ENCODE data around the gene IFNG-AS1.

Gene IFNG-AS1

DNA sequence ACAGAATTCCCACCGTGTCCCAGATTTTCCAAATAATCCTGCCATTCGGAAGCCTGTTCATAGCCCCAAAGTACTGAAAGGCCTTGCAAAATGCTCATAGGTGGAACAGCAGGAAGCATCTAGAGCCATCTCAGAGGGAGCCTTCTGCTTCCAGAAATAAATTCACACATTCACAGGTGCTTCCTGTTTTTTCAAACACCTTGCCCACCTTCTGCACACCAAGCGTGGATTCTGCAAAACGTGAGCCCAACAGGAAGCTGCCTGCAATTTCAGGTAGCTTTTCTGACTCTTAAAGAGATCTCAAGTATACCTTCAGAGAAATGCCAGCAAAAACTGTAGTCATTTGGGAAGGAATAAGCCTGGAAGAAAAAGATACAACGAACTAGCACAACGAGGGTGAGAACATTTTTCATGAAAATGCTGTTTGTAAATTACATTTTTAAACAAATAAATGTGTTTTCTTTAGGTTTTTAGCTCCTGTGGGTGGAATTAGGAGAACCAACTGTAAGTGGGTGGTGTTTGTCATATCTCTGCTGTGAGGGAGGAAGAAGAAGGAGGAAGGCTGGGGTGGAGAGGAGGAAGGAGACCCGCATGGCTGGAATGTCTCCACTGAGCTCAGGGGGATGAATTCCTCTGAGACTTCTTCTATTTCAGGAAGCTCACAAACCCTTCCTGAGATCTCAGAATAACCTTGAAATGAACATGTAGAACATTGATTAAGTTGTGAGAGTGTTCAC is at the start of gene IFNG-AS1:
Gene IFNG-AS1 (plus strand): TSS at position 264 of the 737 bp plus-strand sequence.
- DNase-seq (ENCODE audit: low read depth): no peak

- no peak for DNase-seq (ENCODE audit: low read depth)
These were observed 49.6 kb upstream of the IFNG-AS1 start for GRCh38 chr12:67939611-67940010.

GRCh38 chr12:67940780-67941243 is 48.4 kb upstream of the IFNG-AS1 start:
- peak; percentile 49 for DNase-seq (ENCODE audit: low read depth)

- no peak for DNase-seq (ENCODE audit: low read depth)
These were observed 46.5 kb upstream of the IFNG-AS1 start for GRCh38 chr12:67942724-67943123.

GRCh38 chr12:67943141-67943892 is 45.9 kb upstream of the IFNG-AS1 start:
- peak; percentile 83 for DNase-seq (ENCODE audit: low read depth)

DNA sequence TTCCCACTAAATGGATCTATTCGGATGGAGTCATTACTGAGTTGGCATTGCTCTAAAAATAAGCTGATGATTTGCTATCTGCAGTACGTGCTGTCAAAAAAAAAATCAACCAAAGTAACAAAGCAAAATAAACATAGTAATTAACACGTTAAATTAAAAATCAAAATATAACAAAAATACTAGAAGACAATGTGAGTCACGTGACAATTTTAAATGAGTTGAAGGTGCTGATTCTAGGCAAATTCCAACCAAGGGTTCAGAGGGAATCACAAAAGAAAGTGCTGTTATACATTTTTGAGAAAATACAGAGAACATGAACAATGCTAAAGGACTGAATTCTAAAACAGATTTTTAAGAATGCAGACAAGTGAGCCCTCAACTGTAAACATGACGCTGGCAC is 45.2 kb upstream of the IFNG-AS1 start:
- DNase-seq (ENCODE audit: low read depth): no peak

DNA sequence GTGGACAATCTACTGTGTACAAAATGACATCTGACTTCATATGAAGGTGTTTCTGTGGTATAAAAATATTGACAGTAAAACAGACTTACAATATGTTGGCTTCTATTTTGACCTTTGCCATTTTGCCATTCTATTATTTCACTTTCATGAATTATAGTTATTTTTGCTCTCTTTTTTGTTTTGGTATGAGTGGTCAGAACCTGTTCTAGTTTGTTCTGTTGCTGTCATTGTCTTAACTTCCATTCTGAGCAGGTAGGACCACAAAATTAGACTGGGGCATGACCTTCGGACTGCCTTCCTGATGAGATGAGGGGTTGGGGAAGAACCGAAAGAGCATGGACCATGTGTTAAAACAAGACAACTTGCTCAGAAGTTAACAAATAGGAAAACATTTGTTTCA is 36.5 kb upstream of the IFNG-AS1 start:
- DNase-seq (ENCODE audit: low read depth): no peak

- DNase-seq (ENCODE audit: low read depth): no peak
These were observed 31.9 kb upstream of the IFNG-AS1 start for GRCh38 chr12:67957383-67957782.

- DNase-seq (ENCODE audit: low read depth): no peak
These were observed 31.1 kb upstream of the IFNG-AS1 start for GRCh38 chr12:67958187-67958586.

DNA sequence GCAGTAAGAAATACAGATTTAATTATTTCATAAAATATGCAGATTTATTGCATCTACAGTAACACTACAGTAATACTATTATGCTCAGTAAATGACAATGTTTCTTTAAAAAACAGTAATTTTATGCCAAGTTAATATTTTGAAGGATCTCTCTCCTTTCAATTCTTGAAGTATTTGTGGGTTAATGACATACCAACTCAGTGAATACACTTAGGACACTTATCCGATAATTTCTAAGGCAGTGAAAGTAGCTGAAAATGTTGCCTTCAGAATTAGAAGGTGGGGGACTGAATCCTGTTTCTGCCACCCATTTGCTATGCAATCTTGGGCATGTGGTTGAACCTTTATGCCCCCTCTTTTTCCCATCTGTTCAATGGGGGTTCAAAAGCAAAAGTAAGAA is 24.8 kb upstream of the IFNG-AS1 start:
- DNase-seq (ENCODE audit: low read depth): no peak

GRCh38 chr12:67966560-67966959 is 22.7 kb upstream of the IFNG-AS1 start:
- no peak for DNase-seq (ENCODE audit: low read depth)

GRCh38 chr12:67968321-67968720 is 20.9 kb upstream of the IFNG-AS1 start:
- no peak for DNase-seq (ENCODE audit: low read depth)

DNA sequence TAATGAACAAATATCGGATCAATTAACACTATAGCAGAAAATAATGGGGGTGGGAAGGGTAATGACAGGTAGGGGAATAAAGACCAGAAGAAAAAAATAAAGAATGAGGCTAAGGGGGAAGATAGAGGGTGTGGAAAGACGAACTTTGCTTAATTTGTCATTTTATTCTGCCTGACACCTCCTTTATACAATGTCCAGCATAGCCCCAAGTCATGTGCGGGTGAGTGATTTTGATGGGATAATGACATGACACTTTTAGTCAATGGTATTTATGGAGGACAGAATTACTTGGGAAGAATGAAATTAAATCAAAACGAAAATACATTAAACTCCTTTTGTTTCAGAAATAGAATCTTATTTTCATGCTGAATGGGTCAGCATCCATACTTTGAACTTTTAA is 20.5 kb upstream of the IFNG-AS1 start:
- no peak for DNase-seq (ENCODE audit: low read depth)

- no peak for DNase-seq (ENCODE audit: low read depth)
These were observed 20.0 kb upstream of the IFNG-AS1 start for GRCh38 chr12:67969134-67969802.

DNA sequence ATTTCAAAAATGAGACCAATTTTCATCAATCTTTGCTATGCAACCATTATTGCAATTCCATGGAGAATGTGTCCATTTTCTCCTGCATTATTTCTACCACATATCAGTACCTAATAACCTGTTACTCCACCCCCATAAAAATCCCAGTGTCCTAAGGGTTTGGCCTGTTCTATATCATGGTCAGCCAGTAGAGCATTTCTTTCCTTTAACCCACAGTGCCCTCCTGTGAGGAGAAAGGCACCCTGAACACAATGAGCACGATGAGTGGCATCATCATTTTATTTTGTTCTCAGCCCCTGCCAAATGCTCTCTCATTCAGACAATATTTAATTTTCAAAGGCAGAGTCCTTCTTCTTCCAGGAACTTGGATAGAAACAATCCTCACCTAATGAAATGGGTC is 11.6 kb upstream of the IFNG-AS1 start:
- DNase-seq (ENCODE audit: low read depth): no peak

GRCh38 chr12:67980391-67980790 is 8.9 kb upstream of the IFNG-AS1 start:
- no peak for DNase-seq (ENCODE audit: low read depth)

DNA sequence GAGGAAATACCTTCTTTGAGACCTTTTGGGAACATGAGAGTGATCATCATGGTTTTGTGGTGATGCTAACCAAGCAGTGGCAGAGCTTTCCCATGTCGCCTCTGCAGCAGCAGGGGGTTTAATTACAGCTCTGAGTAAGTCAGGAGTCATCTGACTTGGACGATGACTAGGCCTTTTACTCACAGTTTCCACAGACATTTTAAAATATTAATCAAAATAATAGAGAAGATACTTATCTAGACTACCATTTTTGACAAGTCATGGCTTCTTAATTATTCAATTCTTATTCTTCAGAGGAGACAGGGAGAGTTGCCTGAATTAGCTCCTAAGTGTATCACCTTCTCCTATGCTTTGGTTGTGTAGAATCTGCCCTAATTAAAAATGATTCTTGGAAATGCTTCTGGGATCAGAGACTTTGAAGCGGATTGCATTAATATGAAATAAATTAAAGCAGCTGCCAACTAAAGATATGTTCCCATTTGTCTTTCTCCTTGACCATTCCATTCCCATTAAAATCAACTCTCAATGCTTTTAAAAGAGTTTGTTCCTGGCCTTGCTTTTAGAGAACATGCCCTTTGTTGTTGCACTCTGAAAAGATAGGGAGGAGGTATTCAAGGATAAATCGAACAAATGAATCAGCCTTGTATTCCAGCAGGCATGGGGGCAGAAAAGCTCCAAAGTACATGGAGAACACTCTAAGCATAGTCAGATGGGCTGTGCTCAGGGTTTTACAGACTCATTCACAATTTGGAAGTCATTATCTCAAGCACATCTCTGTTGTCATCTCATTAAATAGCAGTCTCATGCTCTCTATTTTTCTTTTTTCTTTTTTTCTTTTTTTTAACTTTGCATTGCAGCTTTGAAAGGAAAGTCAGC is 7.7 kb upstream of the IFNG-AS1 start:
- DNase-seq (ENCODE audit: low read depth): peak; percentile 88

- no peak for DNase-seq (ENCODE audit: low read depth)
These were observed 7.1 kb upstream of the IFNG-AS1 start for GRCh38 chr12:67982164-67982563.

- DNase-seq (ENCODE audit: low read depth): no peak
These were observed 2.6 kb upstream of the IFNG-AS1 start for GRCh38 chr12:67986632-67987031.

- no peak for DNase-seq (ENCODE audit: low read depth)
These were observed 636 bp upstream of the IFNG-AS1 start for GRCh38 chr12:67988601-67989021.

DNA sequence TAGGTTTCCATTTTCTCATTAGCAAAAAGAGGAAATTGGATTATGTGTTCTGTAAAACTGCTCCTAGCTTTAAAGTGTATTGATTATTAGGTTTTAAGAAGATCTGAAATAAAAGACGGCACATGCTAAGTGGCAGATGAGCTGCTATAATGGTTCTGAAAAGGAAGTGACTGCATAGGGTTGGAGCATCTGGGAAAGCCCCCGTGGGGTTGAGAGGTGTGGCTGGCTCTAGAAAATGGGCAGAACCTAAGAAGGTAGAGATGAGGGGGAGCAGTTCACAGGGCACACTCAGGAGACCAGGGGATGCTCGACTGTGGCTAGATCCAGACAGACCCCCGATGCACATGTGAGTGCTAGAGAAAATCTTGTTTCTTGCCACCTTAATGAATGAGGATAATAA is 1.9 kb downstream of the IFNG-AS1 start:
- DNase-seq (ENCODE audit: low read depth): no peak

DNA sequence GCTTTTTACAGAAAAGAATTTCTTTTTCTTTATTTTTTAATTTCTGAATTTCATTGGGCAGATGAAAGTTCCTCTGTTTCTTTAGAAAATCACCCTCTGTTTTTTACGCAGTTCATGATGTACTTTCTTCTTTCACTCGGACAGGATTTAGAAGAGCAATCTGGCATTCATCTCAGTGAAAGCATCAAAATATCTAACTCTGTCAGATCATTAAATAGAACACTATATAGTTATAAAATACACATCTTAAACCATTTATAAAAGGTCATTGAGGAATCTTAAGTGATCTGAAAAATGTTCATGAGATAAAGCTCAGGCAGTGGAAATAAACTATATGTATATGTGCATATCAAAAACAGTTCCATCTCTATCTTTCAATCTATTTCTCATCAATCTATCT is 3.9 kb downstream of the IFNG-AS1 start:
- no peak for DNase-seq (ENCODE audit: low read depth)

All from ELR (cell line).